Measurements from ENCODE around the gene HDHD3. TPM values are rescaled to one million over a fixed set of nuclear protein-coding genes. Genes with fewer than 3 reads are reported as not detected.

The HDHD3 gene
- total RNA-seq, 2 experiments from 2014 or later = 20.0 to 21.3 TPM

DNA sequence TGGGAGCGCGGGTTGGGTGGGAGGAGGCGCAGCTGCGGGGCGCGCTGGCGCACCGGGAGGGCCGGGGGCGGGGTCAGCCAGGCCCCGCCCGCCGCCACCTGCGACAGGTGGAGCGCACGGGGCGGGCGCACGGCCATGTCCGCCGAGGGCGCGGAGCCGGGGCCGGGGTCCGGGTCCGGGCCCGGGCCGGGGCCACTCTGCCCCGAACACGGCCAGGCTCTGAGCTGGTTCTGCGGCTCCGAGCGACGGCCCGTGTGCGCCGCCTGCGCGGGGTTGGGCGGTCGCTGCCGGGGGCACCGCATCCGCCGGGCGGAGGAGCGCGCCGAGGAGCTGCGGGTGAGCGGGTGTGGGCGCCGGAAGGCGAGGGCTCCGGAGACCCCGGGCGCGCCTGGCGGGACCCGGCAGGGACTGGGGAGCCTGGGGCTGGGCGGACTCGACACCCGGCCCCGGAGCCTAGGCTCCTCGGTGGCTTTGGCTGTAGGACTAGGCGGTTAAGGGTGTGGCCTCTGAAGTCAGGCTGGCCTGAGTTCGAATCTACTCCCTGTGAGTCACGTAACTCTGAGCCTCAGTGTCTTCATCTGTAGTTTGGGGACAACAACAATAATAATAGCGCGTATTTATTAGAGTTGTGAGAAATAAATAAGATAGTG lies 27.2 kb downstream of the HDHD3 start, which contains the start of gene BSPRY:
Gene BSPRY, plus strand, starts transcription at position 97 of the 650 bp plus-strand sequence. Its CDS starts 39 bp downstream, at position 136.
- no peaks in the 10 kb centered on the region for H3K27me3 Mint-ChIP-seq
- POLR2A ChIA-PET = interaction anchor here (0.7 to 5.3 kb wide), 11 partner anchors 9 to 198 kb away, joined by 3 to 43 read pairs (median 4); partner anchors contain the start of genes C9orf43, CDC26, FKBP15 and HDHD3
- no peaks in the 10 kb centered on the region for H3K9me3 Mint-ChIP-seq
- peak; percentile 80 for DNase-seq
- peak; percentile 65 for ATAC-seq (ENCODE audit: low read depth)
- peaks cover 31% of the 10 kb centered on the region for H3K4me1 Mint-ChIP-seq
- H3K36me3 Mint-ChIP-seq = peaks cover 7% of the 10 kb centered on the region
- peak within 1 kb of the TSS; percentile 93 for H3K4me3 Mint-ChIP-seq
- peak within 1 kb of the TSS; percentile 90 for H3K27ac Mint-ChIP-seq

DNA sequence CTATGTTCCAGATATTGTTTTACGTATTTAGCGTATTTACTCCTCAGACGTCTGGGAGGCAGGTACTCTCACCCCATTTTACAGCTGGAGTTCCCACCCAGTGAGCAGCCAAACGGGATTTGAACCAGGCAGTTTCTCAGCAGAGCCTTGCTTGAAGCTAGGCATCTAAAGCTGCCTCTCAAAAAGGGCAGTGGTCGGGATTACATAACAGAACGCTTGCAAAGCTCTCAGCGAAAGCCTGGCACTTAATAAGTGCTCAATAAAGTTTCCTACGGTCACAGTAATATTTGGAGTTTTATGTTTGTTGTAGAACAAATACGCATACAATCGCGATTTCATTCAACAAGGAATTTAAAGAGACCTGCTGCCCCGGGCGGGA lies 27.7 kb downstream of the HDHD3 start:
- H3K9me3 Mint-ChIP-seq = no peaks in the 10 kb centered on the region
- peaks cover 7% of the 10 kb centered on the region for H3K36me3 Mint-ChIP-seq
- peak overlapping the region; percentile 82 for H3K4me3 Mint-ChIP-seq
- H3K27ac Mint-ChIP-seq = peak overlapping the region; percentile 75
- POLR2A ChIA-PET = interaction anchor here (0.7 to 5.3 kb wide), 7 partner anchors 8 to 128 kb away, joined by 3 to 43 read pairs (median 12); partner anchors contain the start of genes C9orf43, CDC26, FKBP15 and HDHD3
- H3K27me3 Mint-ChIP-seq = no peaks in the 10 kb centered on the region
- H3K4me1 Mint-ChIP-seq = peaks cover 31% of the 10 kb centered on the region
- DNase-seq (no peak), ATAC-seq (ENCODE audit: low read depth) (no peak)

DNA sequence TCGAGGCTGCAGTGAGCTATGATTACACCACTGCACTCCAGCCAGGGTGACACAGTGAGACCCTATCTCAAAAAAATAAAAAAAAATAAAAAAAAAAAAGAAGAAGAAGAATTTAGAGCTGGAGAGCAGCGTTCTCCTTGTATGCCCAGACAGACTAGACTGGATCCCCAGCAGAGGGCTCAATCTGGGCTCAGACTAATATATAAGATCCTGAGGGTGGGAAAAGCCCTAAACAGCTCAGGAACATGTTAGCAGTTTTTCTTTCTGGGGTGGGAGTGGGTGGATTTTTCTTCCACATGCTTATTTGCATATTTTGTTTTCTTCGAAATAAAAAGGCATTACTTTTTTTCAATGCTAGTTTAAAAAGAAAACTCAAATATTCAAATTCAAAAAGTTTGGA lies 28.3 kb downstream of the HDHD3 start:
- Mint-ChIP-seq H3K36me3 (peaks cover 4% of the 10 kb centered on the region), H3K4me3 (peak overlapping the region; percentile 34), H3K9me3 (no peaks in the 10 kb centered on the region), H3K27ac (no peak overlapping the region), H3K4me1 (peaks cover 36% of the 10 kb centered on the region), H3K27me3 (no peaks in the 10 kb centered on the region)
- ATAC-seq (ENCODE audit: low read depth) (no peak), DNase-seq (no peak)
- POLR2A ChIA-PET = interaction anchor here (0.6 to 5.3 kb wide), 7 partner anchors 8 to 197 kb away, joined by 3 to 43 read pairs (median 5); partner anchors contain the start of genes ALAD, CDC26, FKBP15 and HDHD3

DNA sequence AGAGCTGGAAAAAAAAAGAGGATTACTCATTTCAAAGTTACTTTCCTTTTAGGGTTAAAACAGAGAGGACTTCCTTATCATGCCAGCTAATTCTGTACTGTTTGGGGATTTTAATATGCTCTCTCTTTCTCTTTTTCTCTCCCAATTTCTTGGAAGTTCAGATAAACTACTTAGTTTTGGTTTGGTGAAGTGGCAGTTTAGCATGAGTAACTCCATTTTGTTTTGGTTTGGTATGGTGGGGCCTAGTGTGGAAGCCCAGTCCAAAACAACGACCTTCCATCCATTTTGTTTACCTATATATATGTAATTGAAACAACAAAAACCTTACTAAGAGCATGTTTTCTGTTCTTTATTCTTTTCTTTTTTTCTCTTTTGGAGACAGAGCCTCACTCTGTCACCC lies 31.1 kb downstream of the HDHD3 start:
- Mint-ChIP-seq H3K36me3 (no peaks in the 10 kb centered on the region), H3K27ac (no peak overlapping the region), H3K27me3 (no peaks in the 10 kb centered on the region), H3K4me3 (no peak overlapping the region), H3K4me1 (peaks cover 30% of the 10 kb centered on the region), H3K9me3 (no peaks in the 10 kb centered on the region)
- no peak for DNase-seq
- POLR2A ChIA-PET = no interaction called here
- no peak for ATAC-seq (ENCODE audit: low read depth)

DNA sequence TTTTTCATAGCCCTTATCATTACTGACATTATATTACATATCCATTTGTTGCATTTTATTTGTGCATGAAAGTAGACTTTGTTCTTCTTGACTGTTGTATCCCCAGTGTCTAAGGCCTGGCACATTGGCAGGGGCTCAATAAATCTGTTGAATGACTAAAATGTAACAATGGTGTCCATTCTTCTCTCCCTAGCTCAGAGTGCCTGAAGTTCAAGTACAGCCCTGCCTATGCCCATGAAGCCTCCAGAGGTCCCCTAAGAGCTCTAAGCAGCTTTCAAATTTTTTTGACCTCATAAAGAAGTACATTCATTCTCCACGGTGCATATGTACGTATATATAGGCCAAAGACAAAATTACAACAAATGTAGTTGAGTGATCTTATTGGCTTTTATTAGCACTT lies 31.6 kb downstream of the HDHD3 start:
- DNase-seq = no peak
- no peak overlapping the region for H3K27ac Mint-ChIP-seq
- POLR2A ChIA-PET = no interaction called here
- H3K9me3 Mint-ChIP-seq = no peaks in the 10 kb centered on the region
- no peaks in the 10 kb centered on the region for H3K27me3 Mint-ChIP-seq
- no peak for ATAC-seq (ENCODE audit: low read depth)
- no peak overlapping the region for H3K4me3 Mint-ChIP-seq
- peaks cover 29% of the 10 kb centered on the region for H3K4me1 Mint-ChIP-seq
- no peaks in the 10 kb centered on the region for H3K36me3 Mint-ChIP-seq

DNA sequence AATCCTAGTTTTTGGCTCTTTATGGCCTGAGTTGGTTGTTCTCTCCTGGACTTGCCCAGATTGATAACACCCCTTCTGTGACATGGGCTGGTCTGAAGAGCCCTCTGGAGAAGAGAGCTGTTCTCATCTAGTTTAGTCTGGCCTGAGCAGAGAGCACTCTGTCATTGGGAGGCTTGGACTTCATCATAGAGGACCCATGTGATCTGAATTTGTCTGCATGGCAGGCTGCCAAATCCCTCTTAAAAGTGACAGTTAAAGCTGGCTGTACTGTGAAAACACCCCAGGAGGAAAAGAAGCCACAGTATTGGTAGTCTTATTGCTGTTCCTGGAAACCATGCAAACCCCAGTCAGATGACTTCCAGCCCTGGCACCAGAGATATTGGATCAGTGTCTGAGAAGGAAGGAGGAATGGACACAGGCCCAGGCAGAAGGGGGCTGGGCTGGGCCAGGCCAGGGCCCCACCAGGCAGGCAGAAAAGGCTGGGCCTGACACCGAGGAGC lies 33.0 kb downstream of the HDHD3 start:
- ATAC-seq (ENCODE audit: low read depth) = peak; percentile 19
- peaks cover 30% of the 10 kb centered on the region for H3K4me1 Mint-ChIP-seq
- H3K4me3 Mint-ChIP-seq = no peak overlapping the region

DNA sequence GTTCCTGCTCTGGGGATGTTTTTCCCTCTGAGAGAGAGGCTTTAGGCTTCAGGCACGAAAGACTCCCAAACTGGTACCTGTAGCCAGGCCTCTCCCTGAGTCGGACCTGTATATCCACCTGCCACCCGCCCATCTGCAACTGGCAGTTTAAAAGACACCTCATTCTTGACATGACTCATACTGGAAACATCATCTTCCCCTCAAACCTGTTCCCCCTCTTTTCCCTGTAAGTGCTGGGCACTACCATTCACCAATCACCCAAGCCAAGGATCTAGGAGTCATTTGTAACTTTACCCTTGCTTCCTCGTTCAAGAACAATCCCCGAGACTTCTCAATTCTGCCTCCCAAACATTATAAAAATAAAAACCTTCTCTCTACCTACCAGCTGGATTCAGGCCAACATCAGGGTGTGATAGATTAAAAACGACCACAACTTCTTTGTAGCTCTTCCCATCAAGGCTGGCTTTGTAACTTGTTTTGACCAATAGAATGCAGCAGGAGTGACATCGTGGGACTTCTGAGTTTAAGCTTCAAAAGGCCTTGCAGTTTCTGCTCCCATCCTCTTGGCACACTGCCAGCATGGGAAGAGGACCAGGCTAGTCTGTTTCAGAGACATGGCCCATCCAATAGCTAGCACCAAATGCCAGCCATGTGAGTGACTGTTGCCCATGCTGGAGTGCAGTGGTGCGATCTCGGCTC lies 34.9 kb downstream of the HDHD3 start:
- Mint-ChIP-seq H3K27ac (peak overlapping the region; percentile 26), H3K27me3 (peaks cover 3% of the 10 kb centered on the region), H3K9me3 (no peaks in the 10 kb centered on the region), H3K4me1 (peaks cover 24% of the 10 kb centered on the region), H3K4me3 (peak overlapping the region; percentile 42), H3K36me3 (no peaks in the 10 kb centered on the region)
- no peak for ATAC-seq (ENCODE audit: low read depth)
- no peak for DNase-seq
- POLR2A ChIA-PET = interaction anchor here (1.0 to 3.2 kb wide), 2 partner anchors 8 to 58 kb away, joined by 3 to 43 read pairs; partner anchors contain the start of gene BSPRY

More for the DNA sequence above, 33.0 kb downstream of the HDHD3 start:
- Mint-ChIP-seq H3K27me3 (no peaks in the 10 kb centered on the region), H3K36me3 (no peaks in the 10 kb centered on the region), H3K27ac (peak overlapping the region; percentile 63), H3K9me3 (no peaks in the 10 kb centered on the region)
- POLR2A ChIA-PET = no interaction called here
- no peak for DNase-seq

DNA sequence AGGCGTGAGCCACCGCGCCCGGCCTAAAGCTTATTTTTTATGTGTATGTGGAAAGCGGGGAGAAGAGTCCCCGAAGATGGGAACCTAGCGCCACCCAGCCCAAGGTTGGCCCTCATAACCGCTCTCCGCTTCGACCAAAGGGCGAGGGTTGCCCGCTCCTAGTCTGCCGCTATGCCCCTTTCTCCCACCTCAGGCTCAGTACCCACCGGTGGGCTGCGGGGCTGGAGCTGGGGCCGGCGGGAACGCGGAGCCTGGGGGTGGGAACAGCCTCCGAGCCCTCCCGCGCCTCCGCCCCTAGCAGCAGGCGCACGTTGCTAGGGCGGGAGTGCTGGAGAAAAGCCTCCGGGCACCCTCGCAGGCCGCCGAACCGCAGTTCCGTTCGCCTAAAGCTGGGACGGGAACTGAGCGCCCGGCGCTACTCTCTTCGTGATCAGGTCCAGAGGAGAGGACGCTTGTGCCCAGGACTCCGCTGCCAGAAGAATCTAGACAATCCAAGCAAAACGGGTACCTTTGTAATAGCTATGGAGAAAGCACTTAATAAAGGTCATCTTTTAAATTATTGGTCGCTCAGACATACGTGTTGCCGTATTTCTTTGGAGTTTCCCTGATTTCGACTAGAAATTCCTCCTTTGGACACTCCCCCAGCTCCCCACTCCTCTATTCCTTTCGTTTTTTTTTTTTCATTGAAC lies 36.6 kb downstream of the HDHD3 start, which contains the start of gene WDR31:
Gene WDR31, minus strand, starts transcription at position 265 of the 689 bp plus-strand sequence. CDS start 8,253 bp downstream, outside the sequence.
- Mint-ChIP-seq H3K9me3 (no peaks in the 10 kb centered on the region), H3K27me3 (peaks cover 3% of the 10 kb centered on the region), H3K4me1 (peaks cover 33% of the 10 kb centered on the region), H3K4me3 (peak within 1 kb of the TSS; percentile 88), H3K27ac (peak within 1 kb of the TSS; percentile 65), H3K36me3 (no peaks in the 10 kb centered on the region)
- DNase-seq (peak; percentile 85), ATAC-seq (ENCODE audit: low read depth) (peak; percentile 91)
- POLR2A ChIA-PET = interaction anchor here (0.6 to 3.2 kb wide), 9 partner anchors 10 to 242 kb away, joined by 3 to 43 read pairs (median 7); partner anchors contain the start of genes ALAD, BSPRY, C9orf43 and CDC26

DNA sequence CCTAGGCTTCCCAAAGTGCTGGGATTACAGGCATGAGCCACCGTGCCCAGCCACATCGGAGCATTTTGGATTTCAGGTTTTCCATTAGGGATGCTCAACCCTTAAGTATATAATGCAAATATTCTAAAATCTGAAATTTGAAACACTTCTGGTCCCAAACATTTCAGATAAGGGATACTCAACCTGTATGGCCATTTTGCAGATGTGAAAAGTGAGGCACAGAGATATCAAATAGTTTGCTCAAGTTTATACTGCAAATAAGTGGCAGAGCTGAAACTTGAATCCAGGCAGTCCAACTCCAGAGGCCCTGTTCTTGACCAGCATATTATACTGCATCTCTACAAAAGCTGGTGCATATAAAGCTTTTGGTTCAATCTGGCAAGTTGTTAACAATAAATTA lies 39.1 kb downstream of the HDHD3 start:
- H3K4me1 Mint-ChIP-seq = peaks cover 30% of the 10 kb centered on the region
- no peak overlapping the region for H3K27ac Mint-ChIP-seq
- no peak overlapping the region for H3K4me3 Mint-ChIP-seq
- POLR2A ChIA-PET = interaction anchor here (0.8 kb wide), 1 partner anchor 53 kb away, joined by 3 read pairs; no protein-coding TSS in a partner anchor
- H3K36me3 Mint-ChIP-seq = no peaks in the 10 kb centered on the region
- no peak for DNase-seq
- ATAC-seq (ENCODE audit: low read depth) = no peak
- no peaks in the 10 kb centered on the region for H3K9me3 Mint-ChIP-seq
- H3K27me3 Mint-ChIP-seq = peaks cover 4% of the 10 kb centered on the region

DNA sequence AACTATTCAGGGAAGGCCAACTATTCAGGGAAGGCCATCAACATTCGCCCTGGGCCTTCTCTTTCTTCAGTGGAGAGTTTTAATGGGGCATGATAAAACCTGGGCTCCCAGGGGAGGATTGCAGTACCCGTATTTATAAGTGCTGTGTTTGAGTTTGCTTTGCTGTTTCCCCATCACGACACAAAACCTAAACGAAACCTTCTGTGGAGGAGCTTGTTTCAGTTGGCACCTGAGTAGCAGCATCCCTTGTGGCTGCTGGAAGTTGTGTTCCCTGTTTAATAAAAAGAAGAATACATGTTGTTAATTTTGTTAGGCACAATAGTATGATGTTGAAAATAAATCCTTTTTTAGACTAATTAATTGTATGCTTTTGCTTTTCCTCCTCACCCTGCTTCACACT lies 45.0 kb downstream of the HDHD3 start:
- DNase-seq (no peak), ATAC-seq (ENCODE audit: low read depth) (no peak)
- peaks cover 2% of the 10 kb centered on the region for H3K27me3 Mint-ChIP-seq
- H3K9me3 Mint-ChIP-seq = no peaks in the 10 kb centered on the region
- H3K36me3 Mint-ChIP-seq = no peaks in the 10 kb centered on the region
- H3K4me3 Mint-ChIP-seq = no peak overlapping the region
- peaks cover 11% of the 10 kb centered on the region for H3K4me1 Mint-ChIP-seq
- H3K27ac Mint-ChIP-seq = no peak overlapping the region
- POLR2A ChIA-PET = interaction anchor here (1.2 kb wide), 1 partner anchor 18 kb away, joined by 4 read pairs; the partner anchor contains the start of gene BSPRY

DNA sequence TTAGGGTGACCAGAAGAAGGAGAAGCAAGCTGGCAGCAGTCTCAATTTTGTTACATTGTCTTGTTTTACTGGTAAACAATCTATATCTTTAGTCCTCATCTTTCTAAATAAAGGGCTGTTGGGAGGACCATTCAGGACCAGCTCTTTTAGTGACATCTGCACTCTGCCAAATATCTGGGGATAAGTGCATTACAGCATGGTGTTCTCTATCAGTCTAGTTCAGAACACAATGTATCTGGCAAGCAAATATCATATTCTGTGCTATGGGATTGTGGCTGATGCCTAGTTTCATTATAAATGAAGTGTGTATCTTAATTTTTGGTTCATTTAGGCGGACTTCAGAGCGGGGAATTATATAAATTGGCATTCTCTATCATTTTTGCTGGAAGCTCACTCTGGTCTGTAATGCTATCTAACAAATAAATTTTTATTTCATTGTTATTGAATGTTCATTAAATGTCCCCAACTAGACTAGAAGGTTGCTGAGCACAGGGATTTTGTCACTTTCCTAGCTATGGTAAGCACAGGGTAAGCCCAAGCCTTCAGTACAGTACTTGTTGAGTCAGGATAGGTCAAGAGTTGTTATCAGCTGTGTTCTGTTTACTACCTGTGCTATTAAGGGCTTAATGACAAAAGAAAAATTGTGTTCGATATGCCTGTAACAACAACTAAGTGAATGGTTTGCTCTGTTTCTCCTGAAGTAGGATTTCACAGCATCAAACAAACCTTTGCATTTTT lies 48.6 kb downstream of the HDHD3 start:
- H3K9me3 Mint-ChIP-seq = no peaks in the 10 kb centered on the region
- no peak for DNase-seq
- no peak overlapping the region for H3K4me3 Mint-ChIP-seq
- POLR2A ChIA-PET = interaction anchor here (1.0 kb wide), 1 partner anchor 82 kb away, joined by 3 read pairs; the partner anchor contains the start of genes C9orf43 and POLE3
- H3K4me1 Mint-ChIP-seq = no peaks in the 10 kb centered on the region
- H3K27ac Mint-ChIP-seq = no peak overlapping the region
- no peak for ATAC-seq (ENCODE audit: low read depth)
- H3K27me3 Mint-ChIP-seq = peaks cover 2% of the 10 kb centered on the region
- no peaks in the 10 kb centered on the region for H3K36me3 Mint-ChIP-seq

DNA sequence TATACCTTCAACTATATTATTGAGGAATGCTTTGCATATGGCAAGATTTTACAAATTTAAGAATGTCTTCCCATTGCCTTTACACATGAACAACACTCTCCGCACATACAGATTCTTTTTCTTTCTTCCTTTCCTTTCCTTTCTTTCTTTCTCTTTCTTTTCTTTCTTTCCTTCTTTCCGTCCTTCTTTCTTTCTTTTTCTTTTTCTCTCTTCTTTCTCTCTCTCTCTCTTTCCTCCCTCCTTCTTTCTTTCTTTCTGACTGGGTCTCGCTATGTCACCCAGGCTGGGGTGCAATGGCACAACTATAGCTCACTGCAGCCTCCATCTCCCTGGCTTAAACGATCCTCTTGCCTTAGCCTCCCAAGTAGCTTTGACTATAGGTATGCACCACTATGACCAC lies 50.6 kb downstream of the HDHD3 start:
- DNase-seq (no peak), ATAC-seq (ENCODE audit: low read depth) (no peak)
- H3K4me1 Mint-ChIP-seq = no peaks in the 10 kb centered on the region
- H3K27me3 Mint-ChIP-seq = no peaks in the 10 kb centered on the region
- no peaks in the 10 kb centered on the region for H3K36me3 Mint-ChIP-seq
- no peaks in the 10 kb centered on the region for H3K9me3 Mint-ChIP-seq
- no peak overlapping the region for H3K4me3 Mint-ChIP-seq
- H3K27ac Mint-ChIP-seq = no peak overlapping the region
- POLR2A ChIA-PET = interaction anchor here (0.7 kb wide), 1 partner anchor 69 kb away, joined by 4 read pairs; no protein-coding TSS in a partner anchor

Measured in activated naive CD8-positive, alpha-beta T cell treated with anti-CD3 and anti-CD28 coated beads, Interleukin-2, amount 10 ng/mL, durations not matched to agents 7 days and 5 days (primary cell).